Measurements from ENCODE around the gene TEN1.

Gene TEN1

GRCh38 chr17:75941442-75941819 is 37.6 kb upstream of the TEN1 start:
- DNase-seq (ENCODE audit: low read depth) = no peak
- TF ChIP-seq CTCF (IDR thresholded peaks at IDR 0.05; ENCODE audit: insufficient read depth, low read depth, low read length, missing control alignments) = no peak
- H3K4me3 ChIP-seq (ENCODE audit: low read depth, low read length) = peak overlapping the region; percentile 71

- no peak for DNase-seq (ENCODE audit: low read depth)
Observed at GRCh38 chr17:75942473-75942872, 36.6 kb upstream of the TEN1 start.

GRCh38 chr17:75943491-75943890 is 35.5 kb upstream of the TEN1 start:
- no peak overlapping the region for H3K4me3 ChIP-seq (ENCODE audit: low read depth, low read length)
- TF ChIP-seq CTCF (IDR thresholded peaks at IDR 0.05; ENCODE audit: insufficient read depth, low read depth, low read length, missing control alignments) = no peak
- no peak for DNase-seq (ENCODE audit: low read depth)

More at GRCh38 chr17:75942473-75942872, 36.6 kb upstream of the TEN1 start:
- no peak for TF ChIP-seq CTCF (IDR thresholded peaks at IDR 0.05; ENCODE audit: insufficient read depth, low read depth, low read length, missing control alignments)
- H3K4me3 ChIP-seq (ENCODE audit: low read depth, low read length) = no peak overlapping the region

- H3K4me3 ChIP-seq (ENCODE audit: low read depth, low read length) = no peak overlapping the region
- DNase-seq (ENCODE audit: low read depth) = no peak
- TF ChIP-seq CTCF (IDR thresholded peaks at IDR 0.05; ENCODE audit: insufficient read depth, low read depth, low read length, missing control alignments) = no peak
Observed at GRCh38 chr17:75945211-75945610, 33.8 kb upstream of the TEN1 start.

GRCh38 chr17:75950421-75950820 is 28.6 kb upstream of the TEN1 start:
- TF ChIP-seq CTCF (IDR thresholded peaks at IDR 0.05; ENCODE audit: insufficient read depth, low read depth, low read length, missing control alignments) = no peak
- DNase-seq (ENCODE audit: low read depth) = no peak
- no peak overlapping the region for H3K4me3 ChIP-seq (ENCODE audit: low read depth, low read length)

GRCh38 chr17:75950855-75951554 is 28.0 kb upstream of the TEN1 start:
- no peak for TF ChIP-seq CTCF (IDR thresholded peaks at IDR 0.05; ENCODE audit: insufficient read depth, low read depth, low read length, missing control alignments)
- no peak overlapping the region for H3K4me3 ChIP-seq (ENCODE audit: low read depth, low read length)
- DNase-seq (ENCODE audit: low read depth) = no peak

All from GM12865 (cell line).